Transverse colon (tissue), 4 donors: ENCODE results near the gene EPS8L3. TPM values are rescaled to one million over a fixed set of nuclear protein-coding genes. Genes with fewer than 3 reads are reported as not detected.

Source experiments
- DNase-seq: peaks from one replicate; pipeline ENCODE4 v3.0.0-alpha.2; 2019
- H3K27ac ChIP-seq, 4 donors: fragments of 200-600 bp; sonication (generic); 2 replicates each; pipeline ENCODE4 v1.5.1; 2016 to 2018; ENCODE audit warnings: inconsistent platforms in 4 of 4
- H3K27me3 ChIP-seq: fragments of 200-600 bp; sonication (generic); 2 replicates; pipeline ENCODE4 v1.5.1; 2017; ENCODE audit warnings: inconsistent platforms
- H3K36me3 ChIP-seq, 4 donors: fragments of 200-600 bp; sonication (generic); 2 replicates each; pipeline ENCODE4 v1.5.1; 2017 to 2019; ENCODE audit warnings: inconsistent platforms in 4 of 4
- H3K4me1 ChIP-seq, 4 donors: fragments of 200-600 bp; sonication (generic); 2 replicates each; pipeline ENCODE4 v1.5.1; 2017 to 2020; ENCODE audit warnings: inconsistent platforms in 4 of 4
- H3K4me3 ChIP-seq, 4 donors: fragments of 200-600 bp; sonication (generic); 1 replicate in 1 of 4; 2 replicates in 3 of 4; pipeline versions ENCODE4 v1.5.1 to v1.6.1; 2017 to 2019; ENCODE audit warnings: inconsistent platforms in 4 of 4
- H3K9me3 ChIP-seq, 2 donors: fragments of 200-600 bp; sonication (generic); 2 replicates each; pipeline ENCODE4 v1.5.1; 2017 to 2019; ENCODE audit warnings: inconsistent platforms in 2 of 2
- EP300 ChIP-seq: sonication (generic); formaldehyde crosslinking; IDR thresholded peaks from one replicate; pipeline ENCODE4 v1.6.1; 2017; ENCODE audit warnings: antibody characterized with exemption, low read depth
- POLR2A ChIP-seq: fragments of 450-650 bp; IDR thresholded peaks from one replicate; pipeline ENCODE4 v1.6.1; 2016; ENCODE audit warnings: antibody characterized with exemption, mild to moderate bottlenecking, moderate library complexity
- POLR2AphosphoS5 ChIP-seq, 3 donors: sonication (generic); formaldehyde crosslinking; IDR thresholded peaks; one replicate each; pipeline ENCODE4 v1.6.1; 2016; ENCODE audit warnings: antibody characterized with exemption in 3 of 3
- WGBS, 2 donors: methylation state at CpG; one replicate each; pipeline ENCODE4 v1.1.5; 2018; ENCODE audit warnings: low coverage in 1 of 2; 5-methylcytosine and 5-hydroxymethylcytosine counted together
- in situ Hi-C, 4 donors: fragments of 200-750 bp; cut with MboI; loops; one replicate each; pipeline versions ENCODE4 v1.15.0 to v1.15.1; 2017; ENCODE audit warnings: low sequenced_read_pairs in 3 of 4, low pct_ligation_motif_present in 1 of 4, low pct_unique_long_range_greater_than_20kb in 1 of 4
- intact Hi-C: fragments of 100-400 bp; cut with DNase I; formaldehyde crosslinking; loops from one replicate; pipeline ENCODE4 v1.15.1; 2023; ENCODE audit warnings: low total_unique reads
- total RNA-seq, 4 donors: library from RNA; depleted of rRNA; stranded (reverse); fragments of >200 nt; gene quantifications; one replicate each; pipeline ENCODE4 v1.1.0, GENCODE V29; 2016
- TF ChIP-seq, protein P1 (sequence below), 5 experiments: fragments of 200-600 bp in 3 of 5; fragments of 450-650 bp in 2 of 5; sonication (generic) in 3 of 5; IDR thresholded peaks; 1 replicate in 2 of 5; 2 replicates in 3 of 5; pipeline ENCODE4 v1.5.1; 2016 to 2017; ENCODE audit warnings: antibody characterized with exemption in 5 of 5, inconsistent platforms in 3 of 5, mild to moderate bottlenecking in 2 of 5, moderate library complexity in 1 of 5

Gene EPS8L3
- total RNA-seq, 4 donors from 2014 or later: 228 to 468 (median 363) TPM

DNA sequence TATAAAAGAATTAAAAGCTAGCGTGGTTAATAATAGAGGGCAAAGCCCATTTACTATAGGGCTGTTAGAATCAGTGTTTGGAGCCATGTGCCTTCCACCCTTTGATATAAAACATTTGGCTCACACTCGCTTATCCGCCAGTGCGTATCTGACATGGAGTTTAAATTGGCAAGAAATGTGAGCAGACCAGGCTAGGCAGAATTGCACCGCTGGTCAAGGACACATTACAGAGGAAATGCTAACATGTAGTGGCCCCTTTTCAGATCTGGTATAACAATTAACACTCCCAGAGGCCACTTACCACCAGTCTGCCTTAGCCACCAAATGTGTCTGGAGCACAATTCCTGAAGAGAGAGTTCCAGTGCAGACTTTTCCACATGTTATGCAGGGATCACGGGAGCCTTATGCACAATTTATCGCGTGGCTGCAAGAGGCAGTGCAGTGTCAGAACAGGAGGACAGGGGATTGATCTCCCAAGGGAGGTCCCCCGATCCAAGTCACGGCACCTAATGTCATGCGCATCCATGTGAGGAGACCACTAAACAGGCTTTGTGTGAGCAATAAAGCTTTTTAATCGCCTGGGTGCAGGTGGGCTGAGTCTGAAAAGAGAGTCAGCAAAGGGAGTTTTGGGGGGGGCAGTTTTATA is 36.9 kb downstream of the EPS8L3 start:
- in situ Hi-C loops (no loop called here), intact Hi-C loops (no loop called here)
- H3K27me3 ChIP-seq: no peaks in the 10 kb centered on the region
- no peaks in the 10 kb centered on the region for H3K9me3 ChIP-seq
- no peak for DNase-seq
- H3K4me1 ChIP-seq: peaks cover 0 to 10% (median 2%) of the 10 kb centered on the region in 4 donors
- H3K4me3 ChIP-seq: no peak overlapping the region
- TF ChIP-seq POLR2A (no peak), POLR2AphosphoS5 (IDR thresholded peaks at IDR 0.05) (no peak), EP300 (no peak)
- TF ChIP-seq, protein P1, sequence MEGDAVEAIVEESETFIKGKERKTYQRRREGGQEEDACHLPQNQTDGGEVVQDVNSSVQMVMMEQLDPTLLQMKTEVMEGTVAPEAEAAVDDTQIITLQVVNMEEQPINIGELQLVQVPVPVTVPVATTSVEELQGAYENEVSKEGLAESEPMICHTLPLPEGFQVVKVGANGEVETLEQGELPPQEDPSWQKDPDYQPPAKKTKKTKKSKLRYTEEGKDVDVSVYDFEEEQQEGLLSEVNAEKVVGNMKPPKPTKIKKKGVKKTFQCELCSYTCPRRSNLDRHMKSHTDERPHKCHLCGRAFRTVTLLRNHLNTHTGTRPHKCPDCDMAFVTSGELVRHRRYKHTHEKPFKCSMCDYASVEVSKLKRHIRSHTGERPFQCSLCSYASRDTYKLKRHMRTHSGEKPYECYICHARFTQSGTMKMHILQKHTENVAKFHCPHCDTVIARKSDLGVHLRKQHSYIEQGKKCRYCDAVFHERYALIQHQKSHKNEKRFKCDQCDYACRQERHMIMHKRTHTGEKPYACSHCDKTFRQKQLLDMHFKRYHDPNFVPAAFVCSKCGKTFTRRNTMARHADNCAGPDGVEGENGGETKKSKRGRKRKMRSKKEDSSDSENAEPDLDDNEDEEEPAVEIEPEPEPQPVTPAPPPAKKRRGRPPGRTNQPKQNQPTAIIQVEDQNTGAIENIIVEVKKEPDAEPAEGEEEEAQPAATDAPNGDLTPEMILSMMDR (IDR thresholded peaks at IDR 0.05): no peak
- no peaks in the 10 kb centered on the region for H3K36me3 ChIP-seq
- H3K27ac ChIP-seq: no peak overlapping the region
- WGBS, 2 donors: 92 to 93% methylated on average over 6 to 12 of the region's 12 CpGs

DNA sequence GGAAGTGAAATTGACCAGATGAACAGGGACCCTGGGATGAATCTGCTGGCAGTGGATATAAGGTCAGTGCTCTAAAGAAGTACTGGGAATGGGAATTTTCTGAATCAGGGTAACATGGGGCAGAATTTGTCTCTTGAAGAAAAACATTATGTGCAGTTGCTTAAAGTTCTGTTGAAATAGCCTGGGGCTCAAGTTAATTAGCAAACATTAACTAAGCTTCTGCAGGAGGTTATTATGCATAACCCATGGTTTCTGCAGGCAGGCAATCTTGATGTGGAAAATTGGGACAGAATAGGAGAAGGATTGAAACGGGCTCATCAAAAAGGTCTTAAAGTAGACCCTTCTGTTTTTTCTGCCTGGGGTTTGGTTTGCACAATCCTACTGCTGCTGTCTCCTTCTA is 37.7 kb downstream of the EPS8L3 start:
- peaks cover 0 to 4% (median under 1%) of the 10 kb centered on the region in 4 donors for H3K4me1 ChIP-seq
- TF ChIP-seq POLR2A (no peak), EP300 (no peak), POLR2AphosphoS5 (IDR thresholded peaks at IDR 0.05) (no peak)
- TF ChIP-seq, protein P1 (IDR thresholded peaks at IDR 0.05): no peak
- no peak for DNase-seq
- intact Hi-C loops (no loop called here), in situ Hi-C loops (no loop called here)
- H3K27me3 ChIP-seq: no peaks in the 10 kb centered on the region
- no peaks in the 10 kb centered on the region for H3K36me3 ChIP-seq
- H3K4me3 ChIP-seq: no peak overlapping the region
- WGBS, 2 donors: 68 to 100% methylated on average over 1 of the region's 1 CpG
- no peak overlapping the region for H3K27ac ChIP-seq
- no peaks in the 10 kb centered on the region for H3K9me3 ChIP-seq

DNA sequence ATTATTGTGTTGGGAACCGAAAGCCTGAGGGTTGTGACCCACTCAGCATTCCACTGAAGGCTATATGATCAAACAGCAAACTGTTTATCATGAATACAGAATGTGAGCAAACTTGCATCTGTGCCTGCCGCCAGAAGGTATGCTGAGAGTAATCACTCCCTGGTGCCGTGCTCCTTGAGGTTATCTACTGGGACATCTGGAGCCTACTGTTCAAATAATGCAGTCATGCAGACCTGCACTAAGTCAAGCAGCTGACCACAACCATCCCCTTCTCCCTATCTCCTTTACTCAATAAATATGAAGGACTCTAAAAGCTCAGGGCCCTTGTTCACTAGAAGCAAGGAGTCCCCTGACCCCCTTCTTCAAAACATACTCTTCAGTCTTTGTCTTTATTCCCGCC is 38.2 kb downstream of the EPS8L3 start:
- no peak overlapping the region for H3K4me3 ChIP-seq
- no peak overlapping the region for H3K27ac ChIP-seq
- TF ChIP-seq EP300: no peak
- TF ChIP-seq, protein P1 (IDR thresholded peaks at IDR 0.05): no peak
- no peak for TF ChIP-seq POLR2AphosphoS5 (IDR thresholded peaks at IDR 0.05)
- no peak for TF ChIP-seq POLR2A
- no peaks in the 10 kb centered on the region for H3K36me3 ChIP-seq
- intact Hi-C loops: no loop called here
- 88 to 95% methylated on average over 4 of the region's 4 CpGs for WGBS, 2 donors
- no peaks in the 10 kb centered on the region for H3K27me3 ChIP-seq
- DNase-seq: no peak
- peaks cover 0 to 4% (median under 1%) of the 10 kb centered on the region in 4 donors for H3K4me1 ChIP-seq
- in situ Hi-C loops: no loop called here
- H3K9me3 ChIP-seq: no peaks in the 10 kb centered on the region

DNA sequence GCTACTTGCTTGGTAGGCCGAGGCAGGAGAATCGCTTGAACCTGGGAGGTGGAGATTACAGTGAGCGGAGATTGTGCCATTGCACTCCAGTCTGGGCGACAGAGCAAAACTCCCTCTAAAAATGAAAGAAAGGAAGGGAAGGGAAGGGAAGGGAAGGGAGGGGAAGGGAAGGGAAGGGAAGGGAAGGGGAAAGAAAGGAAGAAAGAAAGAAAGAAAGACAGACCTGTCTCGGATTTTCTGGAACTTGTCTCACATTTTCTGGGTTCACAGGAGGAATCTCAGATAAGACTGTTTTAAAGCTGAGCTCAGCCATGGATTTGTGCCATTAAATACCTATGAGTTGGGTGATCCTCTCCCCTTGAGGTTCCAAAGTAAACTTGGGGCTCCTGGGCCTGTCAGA is 38.8 kb downstream of the EPS8L3 start:
- TF ChIP-seq, protein P1 (IDR thresholded peaks at IDR 0.05): no peak
- no peak for TF ChIP-seq EP300
- no peak for TF ChIP-seq POLR2AphosphoS5 (IDR thresholded peaks at IDR 0.05)
- TF ChIP-seq POLR2A: no peak
- intact Hi-C loops: no loop called here

More for the DNA sequence above, 38.8 kb downstream of the EPS8L3 start:
- 90% methylated on average over 5 of the region's 5 CpGs; no CpG with 5 or more reads in 1 of the 2 donors for WGBS, 2 donors
- Histone ChIP-seq H3K36me3 (no peaks in the 10 kb centered on the region), H3K9me3 (no peaks in the 10 kb centered on the region), H3K27ac (no peak overlapping the region), H3K27me3 (no peaks in the 10 kb centered on the region), H3K4me1 (peaks cover 0 to 4% (median under 1%) of the 10 kb centered on the region in 4 donors), H3K4me3 (no peak overlapping the region)
- in situ Hi-C loops: loop anchor here in 1 of 4 donors (5.0 kb wide), 1 partner anchor 53 kb away; no protein-coding TSS in a partner anchor
- DNase-seq: no peak
